ENCODE data around the gene TGM3. TPM values are rescaled to one million over a fixed set of nuclear protein-coding genes. Genes with fewer than 3 reads are reported as not detected.

The TGM3 gene
- total and polyA plus RNA-seq, 10 of the 15 experiments (the other 5 are each of a cell fraction or from before 2014, with no cell fraction given): not detected

DNA sequence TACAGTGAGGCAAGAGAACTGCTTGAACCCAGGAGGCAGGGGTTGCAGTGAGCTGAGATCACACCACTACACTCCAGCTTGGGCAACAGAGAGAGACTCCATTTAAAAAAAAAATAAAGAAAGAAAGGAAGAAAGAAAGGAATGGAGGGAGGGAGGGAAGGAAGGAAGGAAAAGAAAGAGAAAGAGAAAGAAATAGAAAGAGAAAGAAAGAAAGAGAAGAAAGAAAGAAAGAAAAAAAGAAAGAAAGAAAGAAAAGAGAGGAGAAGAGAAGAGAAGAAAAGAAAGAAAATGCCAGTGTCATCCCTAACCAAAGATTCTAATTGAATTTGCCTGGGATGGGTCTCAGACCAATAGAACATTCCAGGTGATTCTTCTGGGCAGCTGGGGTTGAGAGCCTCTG is 4.2 kb downstream of the TGM3 start:
- H3K27ac ChIP-seq (ENCODE audit: control insufficient read depth, insufficient read depth): no peak overlapping the region
- no peak overlapping the region for H2AFZ ChIP-seq (ENCODE audit: control insufficient read depth, low read depth, low read length)
- H3K27me3 ChIP-seq (replicated peaks in 1 of 2; ENCODE audit: control insufficient read depth in 2 of 2, insufficient read depth in 2 of 2, low read length in 1 of 2): peaks cover 0 to 2% of the 10 kb centered on the region in 2 experiments; a peak in 2 of 4 replicates
- no peak for TF ChIP-seq DPF2 (IDR thresholded peaks at IDR 0.05)
- no peak for TF ChIP-seq CREM (IDR thresholded peaks at IDR 0.05; ENCODE audit: low read depth)
- TF ChIP-seq KLF5 (IDR thresholded peaks at IDR 0.05; ENCODE audit: partially characterized antibody): no peak
- TF ChIP-seq, protein P1, sequence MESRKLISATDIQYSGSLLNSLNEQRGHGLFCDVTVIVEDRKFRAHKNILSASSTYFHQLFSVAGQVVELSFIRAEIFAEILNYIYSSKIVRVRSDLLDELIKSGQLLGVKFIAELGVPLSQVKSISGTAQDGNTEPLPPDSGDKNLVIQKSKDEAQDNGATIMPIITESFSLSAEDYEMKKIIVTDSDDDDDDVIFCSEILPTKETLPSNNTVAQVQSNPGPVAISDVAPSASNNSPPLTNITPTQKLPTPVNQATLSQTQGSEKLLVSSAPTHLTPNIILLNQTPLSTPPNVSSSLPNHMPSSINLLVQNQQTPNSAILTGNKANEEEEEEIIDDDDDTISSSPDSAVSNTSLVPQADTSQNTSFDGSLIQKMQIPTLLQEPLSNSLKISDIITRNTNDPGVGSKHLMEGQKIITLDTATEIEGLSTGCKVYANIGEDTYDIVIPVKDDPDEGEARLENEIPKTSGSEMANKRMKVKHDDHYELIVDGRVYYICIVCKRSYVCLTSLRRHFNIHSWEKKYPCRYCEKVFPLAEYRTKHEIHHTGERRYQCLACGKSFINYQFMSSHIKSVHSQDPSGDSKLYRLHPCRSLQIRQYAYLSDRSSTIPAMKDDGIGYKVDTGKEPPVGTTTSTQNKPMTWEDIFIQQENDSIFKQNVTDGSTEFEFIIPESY (IDR thresholded peaks at IDR 0.05): no peak
- TF ChIP-seq NBN (IDR thresholded peaks at IDR 0.05): no peak
- no peak for TF ChIP-seq CEBPB (IDR thresholded peaks at IDR 0.05; ENCODE audit: borderline replicate concordance in 1 of 2, low read depth in 2 of 2, low read length in 2 of 2)
- TF ChIP-seq, protein P2, sequence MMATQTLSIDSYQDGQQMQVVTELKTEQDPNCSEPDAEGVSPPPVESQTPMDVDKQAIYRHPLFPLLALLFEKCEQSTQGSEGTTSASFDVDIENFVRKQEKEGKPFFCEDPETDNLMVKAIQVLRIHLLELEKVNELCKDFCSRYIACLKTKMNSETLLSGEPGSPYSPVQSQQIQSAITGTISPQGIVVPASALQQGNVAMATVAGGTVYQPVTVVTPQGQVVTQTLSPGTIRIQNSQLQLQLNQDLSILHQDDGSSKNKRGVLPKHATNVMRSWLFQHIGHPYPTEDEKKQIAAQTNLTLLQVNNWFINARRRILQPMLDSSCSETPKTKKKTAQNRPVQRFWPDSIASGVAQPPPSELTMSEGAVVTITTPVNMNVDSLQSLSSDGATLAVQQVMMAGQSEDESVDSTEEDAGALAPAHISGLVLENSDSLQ (IDR thresholded peaks at IDR 0.05): no peak
- TF ChIP-seq NR2C1 (IDR thresholded peaks at IDR 0.05): no peak
- intact Hi-C loops (cut with micrococcal nuclease; ENCODE audit: unreplicated experiment) (no loop called here), in situ Hi-C loops (cut with MboI) (no loop called here)
- FAIRE-seq: no peak
- no peak overlapping the region for H3K9ac ChIP-seq (ENCODE audit: control insufficient read depth, insufficient read depth, low read length)
- H3K4me3 ChIP-seq: no peak overlapping the region
- ChIA-PET CTCF (interaction anchor here (0.9 to 1.1 kb wide), 2 partner anchors 10 to 63 kb away, joined by 3 read pairs; no protein-coding TSS in a partner anchor), RAD21 (ENCODE audit: unreplicated experiment) (interaction anchor here (1.0 to 2.2 kb wide), 2 partner anchors 14 to 92 kb away, joined by 3 to 19 read pairs; no protein-coding TSS in a partner anchor), POLR2A (interaction anchor here (0.6 to 1.2 kb wide), 2 partner anchors 11 to 800 kb away, joined by 5 to 7 read pairs; no protein-coding TSS in a partner anchor), SMC1A (ENCODE audit: uncharacterized antibody, unreplicated experiment) (interaction anchor here (0.6 to 1.9 kb wide), 2 partner anchors 15 to 91 kb away, joined by 3 to 8 read pairs; no protein-coding TSS in a partner anchor)
- no peaks in the 10 kb centered on the region for H3K79me2 ChIP-seq (ENCODE audit: control insufficient read depth, insufficient read depth, low read length)
- no peak overlapping the region for H3K4me2 ChIP-seq (ENCODE audit: control insufficient read depth, insufficient read depth)
- peaks cover 14% of the 10 kb centered on the region for H3K4me1 ChIP-seq (ENCODE audit: control insufficient read depth, insufficient read depth, low read length)
- ATAC-seq: no peak
- DNase-seq (ENCODE audit: low read depth, low spot score): no peak
- no peaks in the 10 kb centered on the region for H3K9me3 ChIP-seq (replicated peaks; ENCODE audit: control insufficient read depth, insufficient read depth, low read length)
- no peaks in the 10 kb centered on the region for H3K36me3 ChIP-seq (ENCODE audit: control insufficient read depth in 2 of 2, insufficient read depth in 2 of 2, low read length in 1 of 2)
- no peaks in the 10 kb centered on the region for H4K20me1 ChIP-seq (ENCODE audit: control insufficient read depth, insufficient read depth)
- BruUV-seq (replicated peaks): no TSS peak

All from GM12878 (cell line).